Gastrocnemius medialis (tissue), 4 donors: ENCODE results near the gene ZNRF1. TPM values are rescaled to one million over a fixed set of nuclear protein-coding genes. Genes with fewer than 3 reads are reported as not detected.

Experiments used
- ATAC-seq, 2 donors: fragments of 150-250 bp; one replicate each; pipeline ENCODE4 v1.9.1; 2016
- DNase-seq, 2 donors: peaks; one replicate each; pipeline ENCODE4 v3.0.0-alpha.2; 2019
- H3K27ac ChIP-seq, 4 donors: fragments of 200-600 bp; sonication (generic); 1 replicate in 1 of 4; 2 replicates in 3 of 4; pipeline ENCODE4 v1.5.1; 2016 to 2018; ENCODE audit warnings: mild to moderate bottlenecking in 2 of 4, moderate library complexity in 1 of 4
- H3K27me3 ChIP-seq, 3 donors: fragments of 200-600 bp; sonication (generic) in 2 of 3; 1 replicate in 1 of 3; 2 replicates in 2 of 3; pipeline versions ENCODE4 v1.5.1 to v1.6.0; 2016 to 2019; ENCODE audit warnings: mild to moderate bottlenecking in 1 of 3, moderate library complexity in 1 of 3
- H3K36me3 ChIP-seq, 2 donors: fragments of 200-600 bp; sonication (generic) in 1 of 2; one replicate each; pipeline ENCODE4 v1.5.1; 2017 to 2018
- H3K4me1 ChIP-seq, 2 donors: fragments of 200-600 bp; sonication (generic) in 1 of 2; one replicate each; pipeline ENCODE4 v1.5.1; 2016 to 2017; ENCODE audit warnings: mild to moderate bottlenecking in 2 of 2
- H3K4me3 ChIP-seq, 4 donors: fragments of 200-600 bp; sonication (generic) in 3 of 4; 1 replicate in 1 of 4; 2 replicates in 3 of 4; pipeline ENCODE4 v1.5.1; 2016 to 2019; ENCODE audit warnings: mild to moderate bottlenecking in 2 of 4
- H3K9me3 ChIP-seq, 3 donors: fragments of 200-600 bp; sonication (generic) in 2 of 3; 1 replicate in 1 of 3; 2 replicates in 2 of 3; pipeline ENCODE4 v1.5.1; 2016 to 2019
- POLR2A ChIP-seq, 2 donors: fragments of 450-650 bp; IDR thresholded peaks; one replicate each; pipeline ENCODE4 v1.6.1; 2017; ENCODE audit warnings: antibody characterized with exemption in 2 of 2, mild to moderate bottlenecking in 2 of 2, moderate library complexity in 2 of 2
- in situ Hi-C, 4 donors: fragments of 200-750 bp; cut with MboI; loops; one replicate each; pipeline versions ENCODE4 v1.15.0 to v1.8.0; 2017; ENCODE audit warnings: low sequenced_read_pairs in 4 of 4
- intact Hi-C: fragments of 100-400 bp; cut with DNase I; formaldehyde crosslinking; loops from one replicate; pipeline ENCODE4 v1.15.1; 2023; ENCODE audit warnings: low total_unique reads
- total RNA-seq, 4 donors: library from RNA; depleted of rRNA; stranded (reverse); fragments of >200 nt; gene quantifications; one replicate each; pipeline versions ENCODE4 v1.1.0 to v1.2.3, GENCODE V29; 2016
- TF ChIP-seq, protein P1 (sequence below), 5 experiments: fragments of 450-650 bp in 3 of 5; fragments of 200-600 bp in 2 of 5; sonication (generic) in 2 of 5; IDR thresholded peaks in 4 of 5; conservative IDR thresholded peaks in 1 of 5; 1 replicate in 4 of 5; 2 replicates in 1 of 5; pipeline ENCODE4 v1.5.1; 2016 to 2019; ENCODE audit warnings: antibody characterized with exemption in 5 of 5, mild to moderate bottlenecking in 3 of 5, moderate library complexity in 3 of 5

Gene ZNRF1
- total RNA-seq, 4 donors from 2014 or later, result 21.7 to 37.1 (median 30.2) TPM

DNA sequence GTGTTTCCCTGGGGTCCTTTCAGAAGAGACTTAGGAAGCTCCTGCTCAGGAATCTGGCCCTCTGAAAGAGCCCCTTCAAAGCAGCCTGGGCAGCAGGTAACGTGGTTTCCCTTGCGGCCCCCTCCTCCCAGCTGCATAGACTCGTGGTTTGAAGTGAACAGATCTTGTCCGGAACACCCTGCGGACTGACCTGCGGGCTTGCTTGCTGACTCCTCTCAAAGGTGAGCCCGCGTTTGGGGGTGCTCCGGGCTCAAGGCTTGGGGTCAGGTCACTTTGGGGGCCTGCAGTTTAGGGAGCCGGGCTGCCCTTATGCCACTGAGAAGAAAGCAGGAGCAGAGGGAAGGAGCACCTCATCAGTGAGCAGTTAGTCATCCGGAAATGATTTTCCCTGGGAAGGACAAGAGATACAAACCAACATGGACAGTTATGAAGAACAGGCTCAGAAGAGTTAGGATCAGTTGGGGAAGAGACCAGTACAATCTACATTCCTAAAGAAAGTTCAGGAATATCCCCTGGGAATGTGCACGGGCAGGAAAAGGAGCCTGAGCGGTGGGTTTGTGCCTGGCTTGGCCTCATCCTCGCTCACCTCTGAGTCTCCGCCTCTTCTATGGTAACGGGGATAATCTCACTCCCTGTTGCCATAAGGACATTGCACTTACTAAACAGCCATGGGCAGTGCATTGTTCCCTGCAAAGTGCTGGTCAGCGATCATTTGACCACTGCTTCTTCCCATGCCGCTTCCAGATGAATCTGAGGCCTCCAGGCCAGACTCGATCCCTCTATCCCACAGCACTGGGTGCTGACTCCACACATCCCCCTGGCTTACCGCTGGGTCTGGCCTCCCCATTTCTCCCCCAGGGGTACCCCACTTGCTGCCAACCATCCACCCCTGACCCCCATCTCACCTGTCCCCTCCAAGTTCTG, 107.8 kb downstream of the ZNRF1 start:
- Histone ChIP-seq H3K27ac (peak overlapping the region; percentile 97 to 99 (median 97)), H3K9me3 (no peaks in the 10 kb centered on the region), H3K4me3 (no peak overlapping the region), H3K4me1 (peaks cover 71 to 73% of the 10 kb centered on the region in 2 donors), H3K36me3 (no peaks in the 10 kb centered on the region), H3K27me3 (no peaks in the 10 kb centered on the region)
- DNase-seq (no peak), ATAC-seq (no peak)
- TF ChIP-seq, protein P1, sequence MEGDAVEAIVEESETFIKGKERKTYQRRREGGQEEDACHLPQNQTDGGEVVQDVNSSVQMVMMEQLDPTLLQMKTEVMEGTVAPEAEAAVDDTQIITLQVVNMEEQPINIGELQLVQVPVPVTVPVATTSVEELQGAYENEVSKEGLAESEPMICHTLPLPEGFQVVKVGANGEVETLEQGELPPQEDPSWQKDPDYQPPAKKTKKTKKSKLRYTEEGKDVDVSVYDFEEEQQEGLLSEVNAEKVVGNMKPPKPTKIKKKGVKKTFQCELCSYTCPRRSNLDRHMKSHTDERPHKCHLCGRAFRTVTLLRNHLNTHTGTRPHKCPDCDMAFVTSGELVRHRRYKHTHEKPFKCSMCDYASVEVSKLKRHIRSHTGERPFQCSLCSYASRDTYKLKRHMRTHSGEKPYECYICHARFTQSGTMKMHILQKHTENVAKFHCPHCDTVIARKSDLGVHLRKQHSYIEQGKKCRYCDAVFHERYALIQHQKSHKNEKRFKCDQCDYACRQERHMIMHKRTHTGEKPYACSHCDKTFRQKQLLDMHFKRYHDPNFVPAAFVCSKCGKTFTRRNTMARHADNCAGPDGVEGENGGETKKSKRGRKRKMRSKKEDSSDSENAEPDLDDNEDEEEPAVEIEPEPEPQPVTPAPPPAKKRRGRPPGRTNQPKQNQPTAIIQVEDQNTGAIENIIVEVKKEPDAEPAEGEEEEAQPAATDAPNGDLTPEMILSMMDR (IDR thresholded peaks at IDR 0.05 in 4 of 5, conservative IDR thresholded peaks at IDR 0.05 in 1 of 5), result no peak
- no peak for TF ChIP-seq POLR2A (IDR thresholded peaks at IDR 0.05)
- in situ Hi-C loops (loop anchor here in 2 of 4 donors (5.0 kb wide), 2 partner anchors 104 to 109 kb away; partner anchors contain the start of gene ZNRF1 (in 1 of the 2)), intact Hi-C loops (loop anchor here (5.0 kb wide), 2 partner anchors 54 to 201 kb away; no protein-coding TSS in a partner anchor)

DNA sequence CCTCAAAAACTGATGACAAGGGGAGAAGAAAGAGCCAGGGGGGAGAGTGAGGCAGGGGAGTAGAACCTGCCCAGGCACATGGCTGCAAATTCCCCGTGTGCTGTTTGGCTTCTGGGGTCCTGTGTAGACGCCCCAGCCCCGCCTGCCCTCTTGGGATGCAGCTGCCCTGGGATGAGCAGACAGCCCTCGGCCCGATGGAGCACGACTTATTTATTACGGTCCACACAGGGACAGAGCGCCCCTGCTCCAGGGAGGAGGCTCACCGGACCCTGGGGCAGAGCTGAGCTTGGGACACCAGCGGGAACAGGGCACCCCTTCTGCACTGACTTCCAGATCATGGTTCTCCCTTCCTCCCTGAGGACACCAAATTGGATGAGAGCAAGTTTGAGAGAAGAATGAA, 108.7 kb downstream of the ZNRF1 start:
- H3K9me3 ChIP-seq, result no peaks in the 10 kb centered on the region
- peaks cover 80 to 82% of the 10 kb centered on the region in 2 donors for H3K4me1 ChIP-seq
- in situ Hi-C loops (loop anchor here in 2 of 4 donors (5.0 kb wide), 2 partner anchors 105 to 110 kb away; partner anchors contain the start of gene ZNRF1 (in 1 of the 2)), intact Hi-C loops (loop anchor here (5.0 kb wide), 2 partner anchors 55 to 200 kb away; no protein-coding TSS in a partner anchor)
- H3K4me3 ChIP-seq, result peak overlapping the region in 3 of 4 donors; percentile 9 to 32 (median 11)
- H3K36me3 ChIP-seq, result no peaks in the 10 kb centered on the region
- H3K27me3 ChIP-seq, result no peaks in the 10 kb centered on the region
- ATAC-seq (no peak), DNase-seq (no peak)
- peak overlapping the region; percentile 97 to 99 (median 97) for H3K27ac ChIP-seq
- TF ChIP-seq, protein P1 (IDR thresholded peaks at IDR 0.05 in 4 of 5, conservative IDR thresholded peaks at IDR 0.05 in 1 of 5), result no peak
- TF ChIP-seq POLR2A (IDR thresholded peaks at IDR 0.05), result no peak

DNA sequence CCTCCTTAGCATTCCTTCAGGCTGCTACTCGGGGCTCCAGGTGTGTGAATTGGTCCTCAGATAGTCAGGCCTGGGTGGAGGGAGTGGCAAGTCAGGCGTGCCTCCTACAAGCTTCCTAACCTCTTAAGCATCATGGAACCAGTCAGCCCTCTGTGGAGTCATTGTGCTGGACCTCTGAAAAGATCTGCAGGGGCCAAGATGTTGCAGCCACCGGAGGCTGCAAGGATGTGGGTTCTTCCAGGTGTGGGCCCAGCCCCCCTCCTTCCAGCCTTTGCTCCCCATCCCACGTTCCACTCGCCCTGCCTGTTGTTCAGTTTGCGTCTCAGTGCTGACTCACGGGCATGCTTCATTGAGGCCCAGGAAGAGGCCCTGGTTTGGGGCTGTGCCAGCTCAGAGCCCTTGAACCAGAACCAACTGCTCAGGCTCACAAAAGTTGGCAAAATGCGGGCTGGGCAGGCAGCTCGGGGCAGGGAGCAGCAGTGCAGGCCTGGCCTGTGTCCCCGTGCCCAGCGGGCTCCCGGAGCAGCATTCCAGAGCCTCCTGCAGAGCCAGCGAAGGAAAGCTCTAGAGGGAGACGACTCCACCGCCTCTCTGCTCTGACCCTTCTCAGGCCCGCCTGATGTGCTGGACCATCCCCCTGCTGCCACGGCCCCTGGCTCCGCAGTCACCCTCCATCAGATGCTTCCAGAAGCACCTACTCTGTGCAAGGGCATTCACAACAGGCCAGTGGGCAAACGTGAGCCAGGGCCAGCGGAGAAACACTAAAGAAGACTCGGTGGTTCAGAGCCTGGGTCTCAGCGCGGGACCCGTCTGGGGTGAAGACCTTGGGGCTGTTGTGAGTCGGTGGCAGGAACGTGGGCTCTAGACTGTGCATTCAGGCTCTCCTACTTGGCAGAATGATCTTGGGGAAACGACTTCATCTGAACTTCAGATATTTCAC, 110.2 kb downstream of the ZNRF1 start:
- DNase-seq, result peak; percentile 86 to 95
- intact Hi-C loops, result loop anchor here (5.0 kb wide), 2 partner anchors 57 to 198 kb away; no protein-coding TSS in a partner anchor
- H3K4me3 ChIP-seq, result peak overlapping the region; percentile 32 to 48 (median 39)

More for the DNA sequence above, 110.2 kb downstream of the ZNRF1 start:
- peak in 1 of 2 donors; percentile 21 for TF ChIP-seq POLR2A (IDR thresholded peaks at IDR 0.05)
- TF ChIP-seq, protein P1 (IDR thresholded peaks at IDR 0.05 in 4 of 5, conservative IDR thresholded peaks at IDR 0.05 in 1 of 5), result no peak
- in situ Hi-C loops, result loop anchor here in 2 of 4 donors (5.0 kb wide), 2 partner anchors 107 to 112 kb away; partner anchors contain the start of gene ZNRF1 (in 1 of the 2)
- Histone ChIP-seq H3K27me3 (no peaks in the 10 kb centered on the region), H3K4me1 (peaks cover 82 to 86% of the 10 kb centered on the region in 2 donors), H3K36me3 (no peaks in the 10 kb centered on the region), H3K9me3 (no peaks in the 10 kb centered on the region), H3K27ac (peak overlapping the region; percentile 97 to 99 (median 97))
- ATAC-seq, result peak; percentile 37 to 38
